Sigmoid colon (tissue), 7 donors: ENCODE results near the gene KCNB1. TPM values are rescaled to one million over a fixed set of nuclear protein-coding genes. Genes with fewer than 3 reads are reported as not detected.

Experiments used
- DNase-seq: peaks from one replicate; pipeline ENCODE4 v3.0.0-alpha.2; 2019
- H3K27ac ChIP-seq, 4 donors: fragments of 200-600 bp; sonication (generic); one replicate each; pipeline ENCODE4 v1.5.1; 2016 to 2019; ENCODE audit warnings: mild to moderate bottlenecking in 1 of 4
- H3K27me3 ChIP-seq, 3 donors: fragments of 200-600 bp; sonication (generic); one replicate each; pipeline ENCODE4 v1.5.1; 2019; ENCODE audit warnings: mild to moderate bottlenecking in 1 of 3
- H3K36me3 ChIP-seq, 4 donors: fragments of 200-600 bp; sonication (generic); one replicate each; pipeline ENCODE4 v1.5.1; 2016 to 2019
- H3K4me1 ChIP-seq, 4 donors: fragments of 200-600 bp; sonication (generic); one replicate each; pipeline ENCODE4 v1.5.1; 2017 to 2019
- H3K4me3 ChIP-seq, 4 donors: fragments of 200-600 bp; sonication (generic); one replicate each; pipeline ENCODE4 v1.5.1; 2017 to 2019; ENCODE audit warnings: mild to moderate bottlenecking in 2 of 4, moderate library complexity in 1 of 4
- H3K9me3 ChIP-seq, 4 donors: fragments of 200-600 bp in 3 of 4; sonication (generic) in 3 of 4; one replicate each; pipeline versions ENCODE4 v1.5.1 to v1.6.1; 2013 to 2019
- CTCF ChIP-seq, 4 experiments: fragments of 450-650 bp in 3 of 4; fragments of 200-600 bp in 1 of 4; IDR thresholded peaks; one replicate each; pipeline ENCODE4 v1.5.1; 2016 to 2019; ENCODE audit warnings: antibody characterized with exemption in 4 of 4, mild to moderate bottlenecking in 3 of 4, moderate library complexity in 2 of 4
- EP300 ChIP-seq, 4 donors: sonication (generic); formaldehyde crosslinking; IDR thresholded peaks; one replicate each; pipeline ENCODE4 v1.6.1; 2017; ENCODE audit warnings: antibody characterized with exemption in 4 of 4
- POLR2A ChIP-seq, 2 donors: fragments of 450-650 bp; IDR thresholded peaks; one replicate each; pipeline ENCODE4 v1.6.1; 2016; ENCODE audit warnings: antibody characterized with exemption in 2 of 2, mild to moderate bottlenecking in 2 of 2, moderate library complexity in 2 of 2
- POLR2AphosphoS5 ChIP-seq, 4 donors: sonication (generic); formaldehyde crosslinking; IDR thresholded peaks; one replicate each; pipeline ENCODE4 v1.6.1; 2017; ENCODE audit warnings: antibody characterized with exemption in 4 of 4
- WGBS, 2 donors: extraction: QIAGEN DNeasy Blood & Tissue Kit; methylation state at CpG; one replicate each; pipeline ENCODE4 v1.1.7; 2013; 5-methylcytosine and 5-hydroxymethylcytosine counted together
- intact Hi-C: fragments of 100-400 bp; cut with DNase I; formaldehyde crosslinking; loops from one replicate; pipeline ENCODE4 v1.15.1; 2023
- polyA plus RNA-seq, 3 donors: library from polyadenylated mRNA; stranded (reverse); fragments of 200-250 nt; gene quantifications; one replicate each; pipeline ENCODE4 v1.2.3, GENCODE V29; 2013
- total RNA-seq, 4 donors: library from RNA; depleted of rRNA; stranded (reverse); fragments of >200 nt; gene quantifications; one replicate each; pipeline ENCODE4 v1.1.0, GENCODE V29; 2016
- donor health status: healthy with polysubstance abuse.
- donor health status: Bipolar disorder and iron deficiency.
- donor health status: healthy.

Gene KCNB1
- total and polyA plus RNA-seq, 7 donors, result under 0.01 to 20.6 (median 14.6) TPM; not detected in 1

- TF ChIP-seq EP300 (IDR thresholded peaks at IDR 0.05) (no peak), POLR2A (IDR thresholded peaks at IDR 0.05) (no peak), POLR2AphosphoS5 (IDR thresholded peaks at IDR 0.05) (no peak), CTCF (IDR thresholded peaks at IDR 0.05) (no peak)
- Histone ChIP-seq H3K36me3 (no peaks in the 10 kb centered on the region), H3K9me3 (no peaks in the 10 kb centered on the region), H3K4me1 (peaks cover 0 to 93% (median 81%) of the 10 kb centered on the region in 4 donors), H3K27ac (peak overlapping the region; percentile 81 to 97 (median 90)), H3K4me3 (no peak overlapping the region), H3K27me3 (no peaks in the 10 kb centered on the region)
- intact Hi-C loops, result loop anchor here (5.0 kb wide), 1 partner anchor 32 kb away; no protein-coding TSS in a partner anchor
- no peak for DNase-seq
- WGBS, 2 donors, result 79 to 93% methylated on average over 1 of the region's 1 CpG
Measured at GRCh38 chr20:49419785-49420184, 62.7 kb downstream of the KCNB1 start.

- Histone ChIP-seq H3K36me3 (no peaks in the 10 kb centered on the region), H3K9me3 (no peaks in the 10 kb centered on the region), H3K27me3 (no peaks in the 10 kb centered on the region), H3K4me3 (no peak overlapping the region), H3K27ac (peak overlapping the region; percentile 81 to 97 (median 90)), H3K4me1 (peaks cover 0 to 93% (median 83%) of the 10 kb centered on the region in 4 donors)
- no peak for DNase-seq
- intact Hi-C loops, result no loop called here
- no peak for TF ChIP-seq CTCF (IDR thresholded peaks at IDR 0.05)
- peak; percentile 70 to 84 (median 76) for TF ChIP-seq POLR2AphosphoS5 (IDR thresholded peaks at IDR 0.05)
- TF ChIP-seq EP300 (IDR thresholded peaks at IDR 0.05), result peak; percentile 63 to 90 (median 68)
- 71 to 74% methylated on average over 7 of the region's 7 CpGs for WGBS, 2 donors
Measured at GRCh38 chr20:49418809-49419208, 63.7 kb downstream of the KCNB1 start.

GRCh38 chr20:49417843-49418555 lies 64.5 kb downstream of the KCNB1 start:
- peak overlapping the region; percentile 81 to 97 (median 90) for H3K27ac ChIP-seq
- H3K27me3 ChIP-seq, result no peaks in the 10 kb centered on the region
- H3K36me3 ChIP-seq, result no peaks in the 10 kb centered on the region
- 77 to 79% methylated on average over 9 of the region's 9 CpGs for WGBS, 2 donors
- TF ChIP-seq EP300 (IDR thresholded peaks at IDR 0.05) (no peak), POLR2A (IDR thresholded peaks at IDR 0.05) (no peak)
- H3K4me1 ChIP-seq, result peaks cover 0 to 96% (median 90%) of the 10 kb centered on the region in 4 donors
- H3K4me3 ChIP-seq, result no peak overlapping the region
- H3K9me3 ChIP-seq, result no peaks in the 10 kb centered on the region
- no peak for DNase-seq
- intact Hi-C loops, result no loop called here

- no peaks in the 10 kb centered on the region for H3K9me3 ChIP-seq
- peaks cover 0 to 98% (median 92%) of the 10 kb centered on the region in 4 donors for H3K4me1 ChIP-seq
- no peak for DNase-seq
- H3K27me3 ChIP-seq, result no peaks in the 10 kb centered on the region
- 77 to 89% methylated on average over 8 of the region's 8 CpGs for WGBS, 2 donors
- H3K27ac ChIP-seq, result peak overlapping the region; percentile 81 to 97 (median 90)
- no peak for TF ChIP-seq POLR2AphosphoS5 (IDR thresholded peaks at IDR 0.05)
- peak in 1 of 4 donors; percentile 59 for TF ChIP-seq EP300 (IDR thresholded peaks at IDR 0.05)
- TF ChIP-seq CTCF (IDR thresholded peaks at IDR 0.05), result no peak
- no peak for TF ChIP-seq POLR2A (IDR thresholded peaks at IDR 0.05)
- intact Hi-C loops, result loop anchor here (1.0 to 2.0 kb wide), 3 partner anchors 20 to 67 kb away; partner anchors contain the start of gene KCNB1
- H3K4me3 ChIP-seq, result no peak overlapping the region
- no peaks in the 10 kb centered on the region for H3K36me3 ChIP-seq
Measured at GRCh38 chr20:49415668-49416044, 66.8 kb downstream of the KCNB1 start.

GRCh38 chr20:49415005-49415667 lies 67.3 kb downstream of the KCNB1 start:
- H3K27ac ChIP-seq, result peak overlapping the region; percentile 81 to 97 (median 90)
- peak; percentile 95 for DNase-seq
- TF ChIP-seq CTCF (IDR thresholded peaks at IDR 0.05) (no peak), EP300 (IDR thresholded peaks at IDR 0.05) (peak; percentile 82 to 97 (median 93)), POLR2AphosphoS5 (IDR thresholded peaks at IDR 0.05) (peak; percentile 64 to 84 (median 80)), POLR2A (IDR thresholded peaks at IDR 0.05) (no peak)
- no peaks in the 10 kb centered on the region for H3K9me3 ChIP-seq
- H3K27me3 ChIP-seq, result no peaks in the 10 kb centered on the region
- intact Hi-C loops, result loop anchor here (1.0 to 2.0 kb wide), 3 partner anchors 20 to 68 kb away; partner anchors contain the start of gene KCNB1
- peaks cover 0 to 98% (median 92%) of the 10 kb centered on the region in 4 donors for H3K4me1 ChIP-seq
- H3K36me3 ChIP-seq, result no peaks in the 10 kb centered on the region
- WGBS, 2 donors, result 45 to 58% methylated on average over 8 of the region's 8 CpGs
- H3K4me3 ChIP-seq, result no peak overlapping the region
